ENCODE measurements around the gene PTPRG. TPM values are rescaled to one million over a fixed set of nuclear protein-coding genes. Genes with fewer than 3 reads are reported as not detected.

Gene PTPRG
- total and polyA plus RNA-seq, 2 of the 13 experiments (the other 11 are each of a cell fraction or from before 2014, with no cell fraction given), result 8.0 to 25.3 TPM

GRCh38 chr3:62056658-62057057 is 495.3 kb downstream of the PTPRG start:
- Histone ChIP-seq H3K79me2 (ENCODE audit: insufficient read depth, low read length) (no peaks in the 10 kb centered on the region), H3K4me3 (replicated peaks in 1 of 3; ENCODE audit: insufficient read depth in 1 of 3, low read depth in 2 of 3, low read length in 3 of 3) (no peak overlapping the region), H3K9me3 (ENCODE audit: low read length) (no peaks in the 10 kb centered on the region), H3K27ac (ENCODE audit: extremely low read length, insufficient read depth, low read length) (no peak overlapping the region), H2AFZ (ENCODE audit: low read length) (no peak overlapping the region), H3K4me2 (ENCODE audit: low read depth, low read length) (no peak overlapping the region), H3K4me1 (ENCODE audit: insufficient read depth, low read length) (peaks cover 17% of the 10 kb centered on the region), H3K27me3 (ENCODE audit: control insufficient read depth in 1 of 2, insufficient read depth in 2 of 2, low read length in 2 of 2) (no peaks in the 10 kb centered on the region), H4K20me1 (ENCODE audit: insufficient read depth, low read length) (no peaks in the 10 kb centered on the region), H3K36me3 (replicated peaks in 1 of 2; ENCODE audit: control insufficient read depth in 1 of 2, insufficient read depth in 2 of 2, low read length in 2 of 2) (no peaks in the 10 kb centered on the region), H3K9ac (ENCODE audit: insufficient read depth, low read depth, low read length) (no peak overlapping the region)
- WGBS (ENCODE audit: low lambda C conversion rate), result 98% methylated on average over 5 of the region's 5 CpGs
- intact Hi-C loops (cut with micrococcal nuclease; ENCODE audit: unreplicated experiment), result no loop called here
- TF ChIP-seq BHLHE40 (IDR thresholded peaks at IDR 0.05; ENCODE audit: low read length), result no peak
- no peak for TF ChIP-seq ZNF839 (CRISPR knock-in tag; IDR thresholded peaks at IDR 0.05; ENCODE audit: borderline replicate concordance)
- no peak for TF ChIP-seq ZNF614 (CRISPR knock-in tag; IDR thresholded peaks at IDR 0.05; ENCODE audit: borderline replicate concordance)
- no peak for TF ChIP-seq KDM5A (IDR thresholded peaks at IDR 0.05; ENCODE audit: borderline replicate concordance, low read length)
- TF ChIP-seq RBFOX2 (IDR thresholded peaks at IDR 0.05; ENCODE audit: low read depth, low read length), result no peak
- no peak for TF ChIP-seq MED1 (CRISPR knock-in tag; IDR thresholded peaks at IDR 0.05)
- no peak for TF ChIP-seq MTA3 (CRISPR knock-in tag; IDR thresholded peaks at IDR 0.05)
- TF ChIP-seq FOXK1 (CRISPR knock-in tag; IDR thresholded peaks at IDR 0.05; ENCODE audit: borderline replicate concordance, low read depth), result no peak
- no peak for TF ChIP-seq ZNF484 (CRISPR knock-in tag; IDR thresholded peaks at IDR 0.05; ENCODE audit: borderline replicate concordance, low read depth)
- TF ChIP-seq SIN3B (IDR thresholded peaks at IDR 0.05; ENCODE audit: low read length), result no peak
- no peak for TF ChIP-seq ARNTL (CRISPR knock-in tag; IDR thresholded peaks at IDR 0.05)
- POLR2A ChIA-PET, result no interaction called here
- in situ Hi-C loops (cut with HindIII; ENCODE audit: extremely low pct_ligation_motif_present, low pct_unique_long_range_greater_than_20kb), result no loop called here
- no peak for FAIRE-seq
- no peak for DNase-seq (ENCODE audit: low spot score)
- BruUV-seq (replicated peaks), result no TSS peak
- ATAC-seq, result no peak
- CTCF ChIA-PET (ENCODE audit: low intra/inter-chr PET ratio, low total read pairs), result no interaction called here

Data from HepG2 (cell line).